Esophagus (tissue), 2 donors: ENCODE measurements around the gene CALD1. TPM values are rescaled to one million over a fixed set of nuclear protein-coding genes. Genes with fewer than 3 reads are reported as not detected.

Experiments used
- H3K27ac ChIP-seq, 2 donors: one replicate each; pipeline ENCODE4 v1.5.1; 2013; ENCODE audit warnings: low read depth in 2 of 2, mild to moderate bottlenecking in 2 of 2, inconsistent platforms in 1 of 2, low read length in 1 of 2, moderate library complexity in 1 of 2
- H3K27me3 ChIP-seq, 2 donors: one replicate each; pipeline ENCODE4 v1.6.1; 2013; ENCODE audit warnings: low read length in 2 of 2, control low read depth in 1 of 2, mild to moderate bottlenecking in 1 of 2; ENCODE audit not compliant: insufficient read depth in 2 of 2, control insufficient read depth in 1 of 2
- H3K36me3 ChIP-seq, 2 donors: one replicate each; pipeline ENCODE4 v1.6.1; 2013; ENCODE audit warnings: low read length in 1 of 2; ENCODE audit not compliant: control insufficient read depth in 2 of 2, insufficient read depth in 2 of 2
- H3K4me1 ChIP-seq, 2 donors: one replicate each; pipeline ENCODE4 v1.6.1; 2013; ENCODE audit warnings: low read length in 1 of 2; ENCODE audit not compliant: control insufficient read depth in 2 of 2, insufficient read depth in 2 of 2
- H3K4me3 ChIP-seq, 2 donors: one replicate each; pipeline ENCODE4 v1.5.1; 2013; ENCODE audit warnings: low read length in 2 of 2, mild to moderate bottlenecking in 2 of 2, low read depth in 1 of 2, moderate library complexity in 1 of 2
- H3K9me3 ChIP-seq, 2 donors: one replicate each; pipeline ENCODE4 v1.6.1; 2013; ENCODE audit warnings: mild to moderate bottlenecking in 2 of 2, low read depth in 1 of 2, low read length in 1 of 2, moderate library complexity in 1 of 2; ENCODE audit not compliant: control insufficient read depth in 2 of 2, insufficient read depth in 1 of 2
- WGBS, 2 donors: extraction: QIAGEN DNeasy Blood & Tissue Kit; methylation state at CpG; one replicate each; pipeline ENCODE4 v1.1.7; 2013; 5-methylcytosine and 5-hydroxymethylcytosine counted together
- polyA plus RNA-seq, 2 donors: library from polyadenylated mRNA; stranded (reverse); fragments of 200-250 nt; gene quantifications; one replicate each; pipeline ENCODE4 v1.2.3, GENCODE V29; 2013
- donor health status: healthy with polysubstance abuse.
- donor health status: Bipolar disorder and iron deficiency.

The CALD1 gene
- polyA plus RNA-seq, 2 donors = 93.4 to 128 TPM

GRCh38 chr7:134891696-134892678 lies 112.6 kb downstream of the CALD1 start:
- Histone ChIP-seq H3K36me3 (no peaks in the 10 kb centered on the region), H3K27ac (peak overlapping the region; percentile 65 to 79), H3K4me1 (peaks cover 0 to 11% of the 10 kb centered on the region in 2 donors), H3K9me3 (peaks cover 0 to 7% of the 10 kb centered on the region in 2 donors), H3K27me3 (no peaks in the 10 kb centered on the region), H3K4me3 (peak overlapping the region; percentile 50 to 60)
- WGBS, 2 donors = 27 to 34% methylated on average over 13 to 14 of the region's 14 CpGs

- 38 to 54% methylated on average over 3 of the region's 3 CpGs for WGBS, 2 donors
- peak overlapping the region; percentile 18 to 51 for H3K27ac ChIP-seq
- no peaks in the 10 kb centered on the region for H3K36me3 ChIP-seq
- peaks cover 0 to 7% of the 10 kb centered on the region in 2 donors for H3K9me3 ChIP-seq
- no peaks in the 10 kb centered on the region for H3K27me3 ChIP-seq
- peak overlapping the region in 1 of 2 donors; percentile 50 for H3K4me3 ChIP-seq
- peaks cover 0 to 6% of the 10 kb centered on the region in 2 donors for H3K4me1 ChIP-seq
Observed at GRCh38 chr7:134892963-134893362, 113.5 kb downstream of the CALD1 start.

- Histone ChIP-seq H3K36me3 (no peaks in the 10 kb centered on the region), H3K9me3 (peaks cover 0 to 7% of the 10 kb centered on the region in 2 donors), H3K4me1 (peaks cover 0 to 6% of the 10 kb centered on the region in 2 donors), H3K27ac (no peak overlapping the region), H3K4me3 (no peak overlapping the region), H3K27me3 (no peaks in the 10 kb centered on the region)
- 89 to 92% methylated on average over 7 of the region's 7 CpGs for WGBS, 2 donors
Observed at GRCh38 chr7:134893920-134894319, 114.5 kb downstream of the CALD1 start.

- H3K9me3 ChIP-seq = peaks cover 0 to 7% of the 10 kb centered on the region in 2 donors
- 65 to 77% methylated on average over 1 of the region's 1 CpG for WGBS, 2 donors
- H3K4me1 ChIP-seq = peaks cover 0 to 9% of the 10 kb centered on the region in 2 donors
- H3K4me3 ChIP-seq = no peak overlapping the region
- H3K27ac ChIP-seq = no peak overlapping the region
- H3K36me3 ChIP-seq = no peaks in the 10 kb centered on the region
- no peaks in the 10 kb centered on the region for H3K27me3 ChIP-seq
Observed at GRCh38 chr7:134894928-134895327, 115.5 kb downstream of the CALD1 start.

GRCh38 chr7:134896073-134896472 lies 116.6 kb downstream of the CALD1 start:
- Histone ChIP-seq H3K36me3 (no peaks in the 10 kb centered on the region), H3K27ac (no peak overlapping the region), H3K27me3 (no peaks in the 10 kb centered on the region), H3K4me1 (peaks cover 0 to 4% of the 10 kb centered on the region in 2 donors), H3K9me3 (peaks cover 0 to 7% of the 10 kb centered on the region in 2 donors), H3K4me3 (no peak overlapping the region)
- WGBS, 2 donors = 96 to 98% methylated on average over 4 of the region's 4 CpGs

GRCh38 chr7:134897936-134898335 lies 118.5 kb downstream of the CALD1 start:
- peaks cover 0 to 6% of the 10 kb centered on the region in 2 donors for H3K4me1 ChIP-seq
- no peak overlapping the region for H3K27ac ChIP-seq
- WGBS, 2 donors = 95% methylated on average over 7 of the region's 7 CpGs

GRCh38 chr7:134899729-134900128 lies 120.3 kb downstream of the CALD1 start:
- H3K4me3 ChIP-seq = no peak overlapping the region
- peaks cover 0 to 7% of the 10 kb centered on the region in 2 donors for H3K9me3 ChIP-seq
- no peaks in the 10 kb centered on the region for H3K27me3 ChIP-seq
- H3K27ac ChIP-seq = no peak overlapping the region
- 42 to 48% methylated on average over 3 of the region's 3 CpGs for WGBS, 2 donors
- no peaks in the 10 kb centered on the region for H3K36me3 ChIP-seq
- H3K4me1 ChIP-seq = peaks cover 0 to 6% of the 10 kb centered on the region in 2 donors

More at GRCh38 chr7:134897936-134898335, 118.5 kb downstream of the CALD1 start:
- Histone ChIP-seq H3K4me3 (no peak overlapping the region), H3K9me3 (peaks cover 0 to 7% of the 10 kb centered on the region in 2 donors), H3K36me3 (no peaks in the 10 kb centered on the region), H3K27me3 (no peaks in the 10 kb centered on the region)

- no peak overlapping the region for H3K4me3 ChIP-seq
- peaks cover 0 to 7% of the 10 kb centered on the region in 2 donors for H3K9me3 ChIP-seq
- 85 to 86% methylated on average over 9 of the region's 9 CpGs for WGBS, 2 donors
- no peak overlapping the region for H3K27ac ChIP-seq
- H3K27me3 ChIP-seq = no peaks in the 10 kb centered on the region
- H3K36me3 ChIP-seq = no peaks in the 10 kb centered on the region
- H3K4me1 ChIP-seq = peaks cover 0 to 7% of the 10 kb centered on the region in 2 donors
Observed at GRCh38 chr7:134900166-134900982, 120.9 kb downstream of the CALD1 start.

- H3K36me3 ChIP-seq = no peaks in the 10 kb centered on the region
- H3K4me1 ChIP-seq = peaks cover 0 to 7% of the 10 kb centered on the region in 2 donors
- 81 to 87% methylated on average over 4 of the region's 4 CpGs for WGBS, 2 donors
- no peak overlapping the region for H3K4me3 ChIP-seq
- H3K9me3 ChIP-seq = peaks cover 0 to 1% of the 10 kb centered on the region in 2 donors
- H3K27me3 ChIP-seq = no peaks in the 10 kb centered on the region
- peak overlapping the region in 1 of 2 donors; percentile 40 for H3K27ac ChIP-seq
Observed at GRCh38 chr7:134901389-134902020, 122.1 kb downstream of the CALD1 start.
